Tibial artery (tissue), 4 donors: ENCODE measurements around the gene A2M.

Experiments used
- DNase-seq, 2 donors: peaks; one replicate each; pipeline ENCODE4 v3.0.0-alpha.2; 2019
- H3K27ac ChIP-seq, 2 donors: fragments of 200-600 bp; sonication (generic) in 1 of 2; 1 replicate in 1 of 2; 2 replicates in 1 of 2; pipeline ENCODE4 v1.5.1; 2018 to 2019; ENCODE audit warnings: mild to moderate bottlenecking in 1 of 2
- H3K27me3 ChIP-seq, 2 donors: fragments of 200-600 bp; sonication (generic) in 1 of 2; one replicate each; pipeline versions ENCODE4 v1.5.1 to v1.6.0; 2016 to 2019
- H3K36me3 ChIP-seq, 3 donors: fragments of 200-600 bp; sonication (generic) in 2 of 3; one replicate each; pipeline ENCODE4 v1.5.1; 2016 to 2019; ENCODE audit warnings: mild to moderate bottlenecking in 2 of 3
- H3K4me1 ChIP-seq, 4 donors: fragments of 200-600 bp; sonication (generic) in 2 of 4; 1 replicate in 3 of 4; 2 replicates in 1 of 4; pipeline ENCODE4 v1.5.1; 2016 to 2019
- H3K4me3 ChIP-seq, 2 donors: fragments of 200-600 bp; sonication (generic) in 1 of 2; 1 replicate in 1 of 2; 2 replicates in 1 of 2; pipeline ENCODE4 v1.5.1; 2018 to 2019; ENCODE audit warnings: mild to moderate bottlenecking in 2 of 2
- H3K9me3 ChIP-seq, 3 donors: fragments of 200-600 bp; sonication (generic) in 1 of 3; one replicate each; pipeline ENCODE4 v1.5.1; 2016 to 2019
- intact Hi-C: fragments of 100-400 bp; cut with DNase I; formaldehyde crosslinking; loops from one replicate; pipeline ENCODE4 v1.15.0; 2023; ENCODE audit warnings: low total_unique reads
- TF ChIP-seq, protein P1 (sequence below), 2 experiments: fragments of 200-600 bp in 1 of 2; fragments of 450-650 bp in 1 of 2; IDR thresholded peaks; one replicate each; pipeline ENCODE4 v1.5.1; 2017 to 2019; ENCODE audit warnings: antibody characterized with exemption in 2 of 2, mild to moderate bottlenecking in 1 of 2, moderate library complexity in 1 of 2

A2M gene

DNA sequence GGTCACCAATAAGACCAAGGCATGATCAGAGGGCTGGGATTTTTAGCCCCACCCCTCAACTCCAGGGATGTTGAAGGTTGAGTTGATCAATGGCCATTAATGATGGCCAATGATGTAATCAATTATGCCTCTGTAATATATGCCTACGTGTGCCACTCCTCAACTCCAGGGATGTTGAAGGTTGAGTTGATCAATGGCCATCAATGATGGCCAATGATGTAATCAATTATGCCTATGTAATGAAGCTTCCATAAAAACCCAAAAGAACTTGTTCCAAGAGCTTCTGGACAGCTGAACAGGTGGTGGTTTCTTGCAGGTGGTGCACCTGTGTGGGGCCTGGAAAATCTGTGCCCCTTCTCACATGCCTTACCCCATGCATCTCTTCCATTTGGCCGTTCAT, 93.1 kb downstream of the A2M start:
- DNase-seq, result no peak
- peaks cover 0 to 8% (median 0%) of the 10 kb centered on the region in 3 donors for H3K9me3 ChIP-seq
- TF ChIP-seq, protein P1, sequence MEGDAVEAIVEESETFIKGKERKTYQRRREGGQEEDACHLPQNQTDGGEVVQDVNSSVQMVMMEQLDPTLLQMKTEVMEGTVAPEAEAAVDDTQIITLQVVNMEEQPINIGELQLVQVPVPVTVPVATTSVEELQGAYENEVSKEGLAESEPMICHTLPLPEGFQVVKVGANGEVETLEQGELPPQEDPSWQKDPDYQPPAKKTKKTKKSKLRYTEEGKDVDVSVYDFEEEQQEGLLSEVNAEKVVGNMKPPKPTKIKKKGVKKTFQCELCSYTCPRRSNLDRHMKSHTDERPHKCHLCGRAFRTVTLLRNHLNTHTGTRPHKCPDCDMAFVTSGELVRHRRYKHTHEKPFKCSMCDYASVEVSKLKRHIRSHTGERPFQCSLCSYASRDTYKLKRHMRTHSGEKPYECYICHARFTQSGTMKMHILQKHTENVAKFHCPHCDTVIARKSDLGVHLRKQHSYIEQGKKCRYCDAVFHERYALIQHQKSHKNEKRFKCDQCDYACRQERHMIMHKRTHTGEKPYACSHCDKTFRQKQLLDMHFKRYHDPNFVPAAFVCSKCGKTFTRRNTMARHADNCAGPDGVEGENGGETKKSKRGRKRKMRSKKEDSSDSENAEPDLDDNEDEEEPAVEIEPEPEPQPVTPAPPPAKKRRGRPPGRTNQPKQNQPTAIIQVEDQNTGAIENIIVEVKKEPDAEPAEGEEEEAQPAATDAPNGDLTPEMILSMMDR (IDR thresholded peaks at IDR 0.05), result no peak
- no peak overlapping the region for H3K4me3 ChIP-seq
- H3K27ac ChIP-seq, result no peak overlapping the region
- no peaks in the 10 kb centered on the region for H3K27me3 ChIP-seq
- intact Hi-C loops, result no loop called here
- H3K36me3 ChIP-seq, result no peaks in the 10 kb centered on the region
- H3K4me1 ChIP-seq, result no peaks in the 10 kb centered on the region
